Measurements from ENCODE around the gene MKLN1.

The MKLN1 gene

GRCh38 chr7:131471250-131472004, 143.8 kb downstream of the MKLN1 start:
- DNase-seq, result no peak

GRCh38 chr7:131476740-131477139, 149.1 kb downstream of the MKLN1 start:
- no peak for DNase-seq

- DNase-seq, result no peak
Observed at GRCh38 chr7:131480384-131481315, 153.0 kb downstream of the MKLN1 start.

- no peak for DNase-seq
Observed at GRCh38 chr7:131482800-131483199, 155.1 kb downstream of the MKLN1 start.

- DNase-seq, result no peak
Observed at GRCh38 chr7:131483586-131483985, 155.9 kb downstream of the MKLN1 start.

GRCh38 chr7:131486346-131486745, 158.7 kb downstream of the MKLN1 start:
- DNase-seq, result no peak

GRCh38 chr7:131487217-131487616, 159.5 kb downstream of the MKLN1 start:
- no peak for DNase-seq

- no peak for DNase-seq
Observed at GRCh38 chr7:131488361-131488760, 160.7 kb downstream of the MKLN1 start.

- no peak for DNase-seq
Observed at GRCh38 chr7:131489196-131489595, 161.5 kb downstream of the MKLN1 start.

GRCh38 chr7:131489881-131490280, 162.2 kb downstream of the MKLN1 start:
- no peak for DNase-seq

GRCh38 chr7:131493081-131493480, 165.4 kb downstream of the MKLN1 start:
- no peak for DNase-seq

GRCh38 chr7:131493581-131493980, 165.9 kb downstream of the MKLN1 start:
- no peak for DNase-seq

- DNase-seq, result no peak
Observed at GRCh38 chr7:131494182-131494581, 166.5 kb downstream of the MKLN1 start.

GRCh38 chr7:131495669-131496498, 168.2 kb downstream of the MKLN1 start:
- DNase-seq, result no peak

GRCh38 chr7:131497454-131497853, 169.8 kb downstream of the MKLN1 start:
- no peak for DNase-seq

- DNase-seq, result no peak
Observed at GRCh38 chr7:131498237-131498885, 170.7 kb downstream of the MKLN1 start.

- DNase-seq, result no peak
Observed at GRCh38 chr7:131499801-131500200, 172.1 kb downstream of the MKLN1 start.

GRCh38 chr7:131500357-131500756, 172.7 kb downstream of the MKLN1 start:
- no peak for DNase-seq

GRCh38 chr7:131501422-131501821, 173.7 kb downstream of the MKLN1 start:
- DNase-seq, result no peak

GRCh38 chr7:131501930-131502685, 174.4 kb downstream of the MKLN1 start:
- no peak for DNase-seq

GRCh38 chr7:131502810-131503508, 175.3 kb downstream of the MKLN1 start:
- DNase-seq, result no peak

Measured in DMS79 treated with DMSO at 0.1 percent for 48 hours (cell line).